BE2C (cell line): Measurements from ENCODE around the gene PPM1L.
A peak's percentile ranks its signal among the peaks of the same experiment; 100 is the strongest.

ENCODE experiments used
- DNase-seq: peaks from one replicate; pipeline ENCODE4 v3.0.0-alpha.2; 2020
- H3K27me3 ChIP-seq: fragments of 250-450 bp; sonication (Bioruptor Pico); 2 replicates; pipeline ENCODE4 v1.5.1; 2020; ENCODE audit warnings: mild to moderate bottlenecking
- H3K36me3 ChIP-seq: fragments of 250-450 bp; sonication (Bioruptor Pico); 2 replicates; pipeline ENCODE4 v1.5.1; 2020; ENCODE audit warnings: mild to moderate bottlenecking
- H3K4me1 ChIP-seq: fragments of 250-450 bp; sonication (Bioruptor Pico); 2 replicates; pipeline ENCODE4 v1.5.1; 2020
- H3K4me3 ChIP-seq: 2 replicates; pipeline ENCODE4 v1.5.1; 2011; ENCODE audit warnings: low read depth, low read length
- H3K9me3 ChIP-seq: fragments of 250-450 bp; sonication (Bioruptor Pico); 2 replicates; pipeline ENCODE4 v1.5.1; 2020
- TF ChIP-seq, protein P1 (sequence below): IDR thresholded peaks from 2 replicates; pipeline ENCODE4 v1.5.1; 2012; ENCODE audit warnings: mild to moderate bottlenecking, low read depth, low read length

The PPM1L gene

GRCh38 chr3:160812304-160812703, 56.3 kb downstream of the PPM1L start:
- TF ChIP-seq, protein P1, sequence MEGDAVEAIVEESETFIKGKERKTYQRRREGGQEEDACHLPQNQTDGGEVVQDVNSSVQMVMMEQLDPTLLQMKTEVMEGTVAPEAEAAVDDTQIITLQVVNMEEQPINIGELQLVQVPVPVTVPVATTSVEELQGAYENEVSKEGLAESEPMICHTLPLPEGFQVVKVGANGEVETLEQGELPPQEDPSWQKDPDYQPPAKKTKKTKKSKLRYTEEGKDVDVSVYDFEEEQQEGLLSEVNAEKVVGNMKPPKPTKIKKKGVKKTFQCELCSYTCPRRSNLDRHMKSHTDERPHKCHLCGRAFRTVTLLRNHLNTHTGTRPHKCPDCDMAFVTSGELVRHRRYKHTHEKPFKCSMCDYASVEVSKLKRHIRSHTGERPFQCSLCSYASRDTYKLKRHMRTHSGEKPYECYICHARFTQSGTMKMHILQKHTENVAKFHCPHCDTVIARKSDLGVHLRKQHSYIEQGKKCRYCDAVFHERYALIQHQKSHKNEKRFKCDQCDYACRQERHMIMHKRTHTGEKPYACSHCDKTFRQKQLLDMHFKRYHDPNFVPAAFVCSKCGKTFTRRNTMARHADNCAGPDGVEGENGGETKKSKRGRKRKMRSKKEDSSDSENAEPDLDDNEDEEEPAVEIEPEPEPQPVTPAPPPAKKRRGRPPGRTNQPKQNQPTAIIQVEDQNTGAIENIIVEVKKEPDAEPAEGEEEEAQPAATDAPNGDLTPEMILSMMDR: no peak
- DNase-seq: no peak
- H3K4me3 ChIP-seq: no peak overlapping the region

GRCh38 chr3:160815280-160815679, 59.2 kb downstream of the PPM1L start:
- H3K36me3 ChIP-seq: no peaks in the 10 kb centered on the region

More at GRCh38 chr3:160812304-160812703, 56.3 kb downstream of the PPM1L start:
- peaks cover 29% of the 10 kb centered on the region for H3K4me1 ChIP-seq
- H3K27me3 ChIP-seq: no peaks in the 10 kb centered on the region
- no peaks in the 10 kb centered on the region for H3K9me3 ChIP-seq
- H3K36me3 ChIP-seq: no peaks in the 10 kb centered on the region

GRCh38 chr3:160820022-160820421, 64.0 kb downstream of the PPM1L start:
- Histone ChIP-seq H3K4me3 (no peak overlapping the region), H3K36me3 (no peaks in the 10 kb centered on the region), H3K9me3 (no peaks in the 10 kb centered on the region), H3K27me3 (no peaks in the 10 kb centered on the region), H3K4me1 (no peaks in the 10 kb centered on the region)
- no peak for DNase-seq
- TF ChIP-seq, protein P1: no peak

More at GRCh38 chr3:160815280-160815679, 59.2 kb downstream of the PPM1L start:
- Histone ChIP-seq H3K4me3 (no peak overlapping the region), H3K27me3 (no peaks in the 10 kb centered on the region), H3K4me1 (peaks cover 2% of the 10 kb centered on the region), H3K9me3 (no peaks in the 10 kb centered on the region)
- no peak for DNase-seq
- TF ChIP-seq, protein P1: no peak

- no peak overlapping the region for H3K4me3 ChIP-seq
- no peak for DNase-seq
- no peaks in the 10 kb centered on the region for H3K9me3 ChIP-seq
- TF ChIP-seq, protein P1: no peak
- H3K27me3 ChIP-seq: no peaks in the 10 kb centered on the region
- no peaks in the 10 kb centered on the region for H3K36me3 ChIP-seq
- H3K4me1 ChIP-seq: peaks cover 2% of the 10 kb centered on the region; the same call in 1 of the 2 replicates
These were observed 64.4 kb downstream of the PPM1L start for GRCh38 chr3:160820430-160820829.

GRCh38 chr3:160822936-160823335, 66.9 kb downstream of the PPM1L start:
- Histone ChIP-seq H3K4me1 (peaks cover 15% of the 10 kb centered on the region), H3K9me3 (no peaks in the 10 kb centered on the region), H3K4me3 (no peak overlapping the region), H3K27me3 (no peaks in the 10 kb centered on the region), H3K36me3 (no peaks in the 10 kb centered on the region)
- DNase-seq: peak; percentile 49
- TF ChIP-seq, protein P1: no peak

DNA sequence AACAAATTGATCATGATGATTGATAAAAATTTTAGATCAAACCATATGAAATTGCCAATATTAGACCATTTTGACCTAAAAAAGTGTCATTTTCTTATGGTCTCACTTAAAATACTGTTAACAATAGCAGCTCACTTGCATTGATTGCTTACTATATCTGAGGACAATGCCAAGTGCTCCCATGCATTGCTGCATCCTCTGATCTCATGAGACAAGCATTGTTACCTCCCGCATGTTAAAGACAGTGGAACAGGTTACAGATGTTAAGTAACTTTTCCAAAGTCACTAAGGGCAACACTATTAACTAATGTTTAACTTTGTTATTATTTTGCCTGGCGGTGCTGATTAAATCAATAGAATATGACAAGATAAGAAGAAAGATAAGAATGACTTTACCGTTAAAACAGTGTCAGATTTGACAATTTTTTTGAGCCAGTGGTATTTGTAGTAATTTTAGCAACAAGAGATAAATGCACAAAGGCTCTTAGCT, 69.3 kb downstream of the PPM1L start:
- Histone ChIP-seq H3K27me3 (no peaks in the 10 kb centered on the region), H3K4me3 (no peak overlapping the region), H3K36me3 (no peaks in the 10 kb centered on the region), H3K9me3 (no peaks in the 10 kb centered on the region), H3K4me1 (peaks cover 21% of the 10 kb centered on the region)
- no peak for DNase-seq
- TF ChIP-seq, protein P1: no peak
